Astrocyte (in vitro differentiated cells and primary cell): ENCODE data around the gene CYBC1. TPM values are rescaled to one million over a fixed set of nuclear protein-coding genes. Genes with fewer than 3 reads are reported as not detected.
A peak's percentile ranks its signal among the peaks of the same experiment; 100 is the strongest.

ENCODE experiments used
- DNase-seq: peaks from one replicate; pipeline ENCODE4 v3.0.0-alpha.2; 2010; ENCODE audit warnings: low read depth
- FAIRE-seq: peaks from 2 replicates; lab custom pipeline; 2011; peaks lifted over from hg19 to GRCh38; lab: Jason Lieb, UNC
- H2AFZ ChIP-seq: 2 replicates; pipeline ENCODE4 v1.6.0; 2012; ENCODE audit warnings: low read depth, low read length, inconsistent platforms
- H3K27ac ChIP-seq: 2 replicates; pipeline ENCODE4 v1.5.1; 2011; ENCODE audit warnings: low read depth, low read length, inconsistent platforms
- H3K27me3 ChIP-seq: 2 replicates; pipeline ENCODE4 v1.6.0; 2011; ENCODE audit warnings: low read length, inconsistent platforms; ENCODE audit not compliant: insufficient read depth
- H3K36me3 ChIP-seq: 2 replicates; pipeline ENCODE4 v1.5.1; 2011; ENCODE audit warnings: low read length, inconsistent platforms; ENCODE audit not compliant: insufficient read depth
- H3K4me1 ChIP-seq: 2 replicates; pipeline ENCODE4 v1.5.1; 2011; ENCODE audit warnings: low read length, inconsistent platforms; ENCODE audit not compliant: insufficient read depth
- H3K4me2 ChIP-seq: 2 replicates; pipeline ENCODE4 v1.6.0; 2012; ENCODE audit warnings: low read length, inconsistent platforms
- H3K4me3 ChIP-seq: 2 replicates; pipeline ENCODE4 v1.5.1; 2011; ENCODE audit warnings: low read depth, mild to moderate bottlenecking, low read length, inconsistent platforms; ENCODE audit not compliant: insufficient read depth
- H3K79me2 ChIP-seq: 2 replicates; pipeline ENCODE4 v1.6.0; 2012; ENCODE audit warnings: mild to moderate bottlenecking, low read length, inconsistent platforms; ENCODE audit not compliant: insufficient read depth
- H3K9ac ChIP-seq: 2 replicates; pipeline ENCODE4 v1.6.0; 2012; ENCODE audit warnings: mild to moderate bottlenecking, low read length, inconsistent platforms
- H3K9me3 ChIP-seq: 2 replicates; pipeline ENCODE4 v1.5.1; 2012; ENCODE audit warnings: low read depth, mild to moderate bottlenecking, low read length, inconsistent platforms; ENCODE audit not compliant: insufficient read depth
- H4K20me1 ChIP-seq: 2 replicates; pipeline ENCODE4 v1.6.0; 2012; ENCODE audit warnings: low read length, inconsistent platforms; ENCODE audit not compliant: insufficient read depth
- H3K27ac Mint-ChIP-seq: one replicate; pipeline ENCODE4 v1.8.0; 2021; ENCODE audit warnings: mild to moderate bottlenecking, mixed read lengths; ENCODE audit not compliant: unreplicated experiment
- H3K27me3 Mint-ChIP-seq: one replicate; pipeline ENCODE4 v1.8.0; 2021; ENCODE audit warnings: low read depth, mixed read lengths; ENCODE audit not compliant: unreplicated experiment
- H3K36me3 Mint-ChIP-seq: one replicate; pipeline ENCODE4 v1.8.0; 2021; ENCODE audit warnings: low read depth, mixed read lengths; ENCODE audit not compliant: unreplicated experiment
- H3K4me1 Mint-ChIP-seq: one replicate; pipeline ENCODE4 v1.8.0; 2021; ENCODE audit warnings: low read depth, mixed read lengths; ENCODE audit not compliant: unreplicated experiment
- H3K4me3 Mint-ChIP-seq: one replicate; pipeline ENCODE4 v1.8.0; 2021; ENCODE audit warnings: mild to moderate bottlenecking, moderate library complexity, mixed read lengths; ENCODE audit not compliant: unreplicated experiment
- H3K9me3 Mint-ChIP-seq: one replicate; pipeline ENCODE4 v1.8.0; 2021; ENCODE audit warnings: mild to moderate bottlenecking, mixed read lengths; ENCODE audit not compliant: unreplicated experiment
- CTCF ChIP-seq: IDR thresholded peaks from 2 replicates; pipeline ENCODE4 v1.5.1; 2011; ENCODE audit warnings: low read depth, mild to moderate bottlenecking, inconsistent platforms, low read length, moderate library complexity; ENCODE audit not compliant: insufficient read depth
- EZH2 ChIP-seq: IDR thresholded peaks from 2 replicates; pipeline ENCODE4 v1.6.1; 2012; ENCODE audit warnings: mild to moderate bottlenecking, low read length, inconsistent platforms; ENCODE audit not compliant: insufficient read depth
- total RNA-seq: library from RNA; stranded (reverse); gene quantifications from 2 replicates; pipeline ENCODE4 v1.2.1, GENCODE V29; 2021

The CYBC1 gene
- total RNA-seq, 1 donor from 2014 or later = 67.3 TPM

- Histone ChIP-seq H3K27ac (peak overlapping the region; percentile 41), H3K79me2 (no peaks in the 10 kb centered on the region), H3K4me2 (peak overlapping the region; percentile 69), H3K4me3 (no peak overlapping the region), H3K9ac (peak overlapping the region; percentile 43), H2AFZ (no peak overlapping the region), H3K36me3 (no peaks in the 10 kb centered on the region), H3K9me3 (no peaks in the 10 kb centered on the region), H4K20me1 (peaks cover 3% of the 10 kb centered on the region), H3K27me3 (no peaks in the 10 kb centered on the region), H3K4me1 (peaks cover 15% of the 10 kb centered on the region)
- DNase-seq (peak; percentile 71), FAIRE-seq (no peak)
- Mint-ChIP-seq H3K27me3 (peaks cover 3% of the 10 kb centered on the region), H3K27ac (peak overlapping the region; percentile 42), H3K9me3 (no peaks in the 10 kb centered on the region), H3K4me3 (no peak overlapping the region), H3K4me1 (peaks cover 2% of the 10 kb centered on the region), H3K36me3 (peaks cover 8% of the 10 kb centered on the region)
- TF ChIP-seq EZH2 = no peak
- no peak for TF ChIP-seq CTCF
These were observed 42.2 kb upstream of the CYBC1 start for GRCh38 chr17:82492643-82493225.

GRCh38 chr17:82491533-82491932, 41.0 kb upstream of the CYBC1 start:
- no peaks in the 10 kb centered on the region for H3K36me3 ChIP-seq
- Mint-ChIP-seq H3K9me3 (no peaks in the 10 kb centered on the region), H3K4me1 (no peaks in the 10 kb centered on the region), H3K27ac (no peak overlapping the region), H3K36me3 (peaks cover 8% of the 10 kb centered on the region), H3K4me3 (no peak overlapping the region), H3K27me3 (peaks cover 3% of the 10 kb centered on the region)
- FAIRE-seq (no peak), DNase-seq (no peak)
- H3K9me3 ChIP-seq = no peaks in the 10 kb centered on the region
- no peak overlapping the region for H2AFZ ChIP-seq
- no peaks in the 10 kb centered on the region for H3K27me3 ChIP-seq
- no peak overlapping the region for H3K9ac ChIP-seq
- no peak overlapping the region for H3K27ac ChIP-seq
- H3K4me1 ChIP-seq = peaks cover 12% of the 10 kb centered on the region
- H4K20me1 ChIP-seq = peaks cover 3% of the 10 kb centered on the region
- no peak for TF ChIP-seq EZH2
- TF ChIP-seq CTCF = no peak
- H3K4me3 ChIP-seq = no peak overlapping the region
- no peak overlapping the region for H3K4me2 ChIP-seq
- no peaks in the 10 kb centered on the region for H3K79me2 ChIP-seq

GRCh38 chr17:82491196-82491530, 40.6 kb upstream of the CYBC1 start:
- Histone ChIP-seq H3K4me3 (no peak overlapping the region), H3K9me3 (no peaks in the 10 kb centered on the region), H3K79me2 (no peaks in the 10 kb centered on the region), H3K9ac (no peak overlapping the region), H3K27me3 (no peaks in the 10 kb centered on the region), H3K4me2 (no peak overlapping the region), H2AFZ (no peak overlapping the region), H3K27ac (no peak overlapping the region), H3K36me3 (no peaks in the 10 kb centered on the region), H4K20me1 (peaks cover 3% of the 10 kb centered on the region), H3K4me1 (peaks cover 12% of the 10 kb centered on the region)
- DNase-seq = no peak
- no peaks in the 10 kb centered on the region for H3K9me3 Mint-ChIP-seq
- TF ChIP-seq CTCF = no peak
- no peak for TF ChIP-seq EZH2
- no peak for FAIRE-seq
- H3K36me3 Mint-ChIP-seq = peaks cover 11% of the 10 kb centered on the region
- no peak overlapping the region for H3K4me3 Mint-ChIP-seq
- no peaks in the 10 kb centered on the region for H3K4me1 Mint-ChIP-seq
- peaks cover 3% of the 10 kb centered on the region for H3K27me3 Mint-ChIP-seq
- no peak overlapping the region for H3K27ac Mint-ChIP-seq
